HG03565 (cell line): Measurements from ENCODE around the gene ANAPC16.
"Not testable (repeated sequence)": the region's sequence is repeated elsewhere in the genome, so short reads cannot be mapped to it uniquely, and the experiment has no call there.

Experiments
- ATAC-seq: cut with Tn5 transposase; IDR thresholded peaks from one replicate; pipeline ENCODE4 v1.9.1; 2021; ENCODE audit warnings: mild to moderate bottlenecking, moderate library complexity; ENCODE audit not compliant: unreplicated experiment

ANAPC16 gene

DNA sequence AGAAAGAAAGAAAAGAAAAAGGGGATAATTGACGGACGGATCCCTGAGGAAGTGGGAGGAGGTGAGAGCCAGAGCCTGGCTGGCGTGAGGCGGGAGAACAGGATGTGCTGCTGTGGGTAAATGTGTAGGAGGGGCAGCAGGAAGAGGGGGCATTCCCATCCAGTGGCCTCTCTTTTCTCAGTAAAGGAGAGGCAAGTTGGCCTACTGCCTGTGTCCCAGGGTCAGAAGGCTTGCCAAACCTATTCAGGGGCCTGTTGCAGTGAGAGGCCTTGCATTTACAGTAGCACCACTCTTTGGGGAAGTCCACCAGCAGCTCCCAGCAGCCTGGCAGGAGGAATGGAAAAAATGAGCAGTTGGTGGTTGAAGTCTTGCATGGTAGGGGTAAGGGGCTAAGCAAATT is 26.9 kb downstream of the ANAPC16 start:
- ATAC-seq = no peak

DNA sequence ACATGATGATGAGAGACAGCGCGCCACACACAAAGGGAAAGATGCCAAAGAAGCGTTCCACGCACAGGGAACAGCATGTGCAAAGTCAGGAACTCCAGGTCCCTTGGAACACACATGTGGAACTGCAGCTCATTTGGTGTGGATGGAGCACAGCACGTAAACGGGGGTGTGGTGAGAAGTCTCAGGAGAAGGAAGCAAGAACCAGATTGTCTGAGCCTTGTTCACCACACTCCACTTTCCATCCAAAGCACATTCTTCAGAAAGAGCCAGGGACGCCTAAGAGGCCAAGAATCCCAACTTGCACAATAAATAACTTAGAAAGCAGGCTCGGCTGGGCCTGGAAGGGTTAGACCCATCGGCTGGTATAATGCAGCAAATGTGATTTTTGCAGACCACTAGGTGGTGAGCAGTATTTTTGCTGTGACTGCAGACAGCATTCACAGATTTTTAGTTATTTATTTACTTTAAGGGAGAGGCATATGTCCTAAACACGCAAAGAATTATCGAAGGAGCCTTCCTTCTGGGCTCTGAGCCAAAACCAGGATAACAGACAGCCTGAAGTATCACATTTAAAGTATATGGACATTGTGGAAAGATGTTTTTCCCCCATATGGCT is 28.1 kb downstream of the ANAPC16 start:
- no peak for ATAC-seq

DNA sequence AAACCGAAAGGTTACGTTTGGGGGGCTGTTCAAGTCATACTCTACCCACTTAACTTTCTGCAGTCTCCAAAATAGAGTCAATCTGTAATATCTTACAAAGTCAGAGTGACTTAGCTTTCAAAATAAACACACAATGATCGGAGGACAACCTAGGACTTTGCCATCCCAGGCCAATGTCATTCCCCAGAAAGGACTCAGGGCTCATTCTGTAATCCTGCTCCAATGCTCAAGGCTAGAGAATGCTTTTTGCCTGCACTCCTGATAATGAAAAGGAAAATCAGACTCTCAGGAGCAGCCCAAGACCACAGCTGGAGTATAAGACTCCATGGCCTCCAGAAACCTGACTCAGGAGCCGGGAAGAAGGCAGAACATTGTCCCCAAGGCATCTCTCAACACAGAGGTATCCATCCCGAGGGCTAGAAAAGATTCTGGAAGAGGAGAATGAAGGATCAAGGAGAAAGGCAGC is 28.8 kb downstream of the ANAPC16 start:
- no peak for ATAC-seq

GRCh38 chr10:72245949-72246525 is 30.2 kb downstream of the ANAPC16 start:
- no peak for ATAC-seq

- peak; percentile 65 for ATAC-seq
These were observed 32.8 kb downstream of the ANAPC16 start for GRCh38 chr10:72248468-72249151.

DNA sequence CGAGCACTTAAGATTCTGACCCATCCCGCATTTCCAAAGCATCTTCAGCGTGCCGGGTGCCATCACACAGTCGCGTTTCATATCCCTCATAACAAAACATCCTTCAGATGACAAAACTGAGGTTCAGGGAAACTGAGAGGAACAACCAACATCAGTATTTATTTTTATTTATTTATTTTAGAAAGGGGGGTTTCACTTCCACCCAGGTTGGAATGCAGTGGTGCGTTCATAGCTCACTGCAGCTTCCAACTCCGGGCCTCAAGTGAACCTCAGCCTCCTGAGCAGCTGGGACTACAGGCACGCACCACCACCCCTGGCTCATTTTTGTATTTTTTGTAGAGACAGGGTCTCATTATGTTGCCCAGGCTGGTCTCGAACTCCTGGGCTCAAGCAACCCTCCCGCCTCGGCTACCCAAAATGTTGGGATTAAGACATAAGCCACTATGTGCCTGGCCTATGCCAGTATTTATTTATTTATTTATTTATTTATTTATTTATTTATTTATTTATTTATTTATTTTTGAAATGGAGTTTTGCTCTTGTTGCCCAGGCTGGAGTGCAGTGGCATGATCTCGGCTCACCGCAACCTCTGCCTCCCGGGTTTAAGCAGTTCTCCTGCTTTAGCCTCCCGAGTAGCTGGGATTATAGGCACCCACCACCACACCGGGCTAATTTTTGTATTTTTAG is 33.5 kb downstream of the ANAPC16 start:
- ATAC-seq = not testable (repeated sequence)

DNA sequence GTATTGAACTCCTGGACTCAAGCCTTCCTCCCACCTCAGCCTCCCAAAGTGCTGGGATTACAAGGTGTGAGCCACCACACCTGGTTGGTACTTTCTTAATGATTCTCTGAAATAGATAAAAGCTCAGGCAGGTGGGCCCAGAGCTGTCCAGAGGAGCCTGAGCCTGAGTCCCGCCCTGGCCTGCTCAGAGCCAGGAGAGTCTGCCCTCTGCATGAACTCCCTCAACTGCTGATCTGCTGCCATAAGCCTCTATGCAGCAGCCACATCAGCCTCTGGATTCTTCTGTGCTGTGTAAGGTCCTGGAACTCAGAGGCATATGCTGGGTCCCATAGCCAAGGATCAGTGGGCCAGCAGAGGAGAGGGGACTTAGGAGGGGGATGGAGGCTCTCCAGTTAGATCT is 34.9 kb downstream of the ANAPC16 start:
- ATAC-seq = no peak

GRCh38 chr10:72251635-72252034 is 35.8 kb downstream of the ANAPC16 start:
- no peak for ATAC-seq

DNA sequence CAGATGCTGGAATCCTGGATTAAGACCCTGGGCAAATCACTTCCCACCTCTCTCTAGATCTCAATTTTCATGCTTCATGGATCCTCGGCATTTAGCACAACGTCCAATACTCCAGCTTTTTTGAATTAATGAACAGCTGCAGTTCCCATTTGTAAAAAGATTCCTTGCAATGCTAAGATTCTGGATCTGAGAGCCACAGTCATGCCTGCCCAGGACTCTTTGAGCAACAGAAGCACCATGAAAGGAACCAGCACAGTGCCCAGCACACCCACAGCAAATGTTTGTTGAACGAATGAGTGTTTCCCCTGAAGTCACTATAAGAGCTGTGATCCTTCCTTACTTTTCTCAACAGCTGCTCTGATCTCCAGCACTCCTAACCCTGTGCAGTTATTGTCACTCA is 37.2 kb downstream of the ANAPC16 start:
- ATAC-seq = no peak

DNA sequence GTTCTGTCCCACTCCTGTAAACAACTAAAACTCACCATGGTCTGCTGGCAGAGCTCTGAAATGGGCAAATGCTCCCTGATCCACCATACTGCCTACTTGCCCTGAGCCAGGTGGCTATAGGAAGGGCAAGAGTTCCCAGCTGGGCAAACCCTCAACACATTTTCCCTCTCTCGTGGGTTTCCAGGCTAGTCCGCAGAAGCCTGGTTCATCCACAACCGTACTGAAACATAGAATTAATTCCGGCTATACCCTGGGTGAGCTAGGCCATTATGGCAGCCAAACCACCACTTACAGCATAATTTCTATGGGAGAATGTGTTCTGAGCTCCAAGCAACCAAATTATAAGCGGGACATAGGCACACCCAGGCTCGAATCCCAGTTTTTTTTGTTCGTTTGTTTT is 37.8 kb downstream of the ANAPC16 start:
- no peak for ATAC-seq

DNA sequence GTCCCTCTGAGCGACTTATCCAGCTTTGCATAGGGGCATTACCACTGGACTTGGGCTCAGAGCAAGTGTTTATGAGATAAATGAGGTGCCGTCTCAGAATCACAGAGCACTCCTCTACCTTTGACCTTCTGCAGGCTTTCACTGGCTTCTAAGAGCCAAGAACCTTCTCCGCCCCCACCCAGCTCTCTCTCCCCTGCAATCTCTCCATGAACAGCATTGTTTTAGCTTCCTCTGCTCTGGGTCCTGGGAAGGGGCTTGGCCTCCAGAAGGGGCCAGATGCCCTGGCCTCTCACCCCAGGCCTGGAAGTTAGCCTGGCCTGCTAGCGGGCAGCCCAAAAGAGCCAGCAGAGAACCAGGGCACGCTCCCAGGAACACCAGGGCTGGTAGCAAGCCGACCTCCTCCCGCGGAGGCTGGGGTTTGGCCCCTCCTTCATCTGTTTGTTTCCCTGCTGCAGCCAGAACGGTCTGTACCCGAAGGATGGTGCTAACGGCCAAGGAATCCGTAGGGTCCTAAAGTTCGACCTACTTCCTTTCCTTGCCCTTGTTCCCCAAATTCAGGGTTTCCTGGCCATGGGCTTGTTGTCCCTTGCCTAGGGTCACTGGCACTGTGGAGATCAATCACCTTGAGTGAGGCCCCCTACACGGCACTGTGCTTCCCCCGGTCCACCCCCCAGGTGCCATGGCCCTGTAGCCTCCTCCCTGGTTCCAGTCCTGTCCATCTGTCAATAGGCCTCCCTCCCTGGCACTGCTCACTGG is 39.2 kb downstream of the ANAPC16 start:
- ATAC-seq = no peak

GRCh38 chr10:72255977-72256729 is 40.3 kb downstream of the ANAPC16 start:
- no peak for ATAC-seq

DNA sequence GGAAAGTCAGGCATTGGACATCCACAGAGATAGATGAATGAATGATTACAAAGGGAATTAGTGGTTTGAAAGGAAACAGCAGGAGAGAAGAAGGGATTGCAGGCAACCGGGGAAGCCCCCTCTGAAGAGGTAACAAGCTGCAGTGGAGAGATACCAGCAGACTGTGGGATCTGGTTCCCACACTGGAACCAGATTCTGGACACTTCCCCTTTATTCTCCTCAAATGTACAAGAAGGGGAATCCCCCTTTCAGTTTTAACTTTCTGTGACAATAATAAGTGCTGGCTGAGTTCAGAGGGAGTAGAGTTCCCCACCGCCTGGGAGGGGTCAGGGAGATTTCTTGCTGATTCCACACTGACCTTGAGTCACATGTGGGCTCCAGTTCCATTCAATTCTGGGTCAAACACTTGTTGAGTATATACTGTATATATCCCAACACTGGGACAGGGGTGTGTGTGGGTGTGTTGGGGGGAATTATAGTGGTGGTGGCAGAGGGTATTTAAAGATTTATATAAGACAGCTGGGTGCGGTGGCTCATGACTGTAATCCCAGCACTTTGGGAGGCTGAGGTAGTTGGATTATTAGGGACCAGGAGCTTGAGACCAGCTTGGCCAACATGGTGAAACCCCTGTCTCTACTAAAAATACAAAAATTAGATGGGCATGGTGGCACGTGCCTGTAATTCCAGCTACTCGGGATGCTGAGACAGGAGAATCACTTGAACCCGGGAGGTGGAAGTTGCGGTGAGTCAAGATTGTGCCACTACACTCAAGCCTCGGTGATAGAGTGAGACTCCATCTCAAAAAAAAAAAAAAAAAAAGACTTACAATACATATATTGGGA is 41.5 kb downstream of the ANAPC16 start:
- ATAC-seq = peak; percentile 25

DNA sequence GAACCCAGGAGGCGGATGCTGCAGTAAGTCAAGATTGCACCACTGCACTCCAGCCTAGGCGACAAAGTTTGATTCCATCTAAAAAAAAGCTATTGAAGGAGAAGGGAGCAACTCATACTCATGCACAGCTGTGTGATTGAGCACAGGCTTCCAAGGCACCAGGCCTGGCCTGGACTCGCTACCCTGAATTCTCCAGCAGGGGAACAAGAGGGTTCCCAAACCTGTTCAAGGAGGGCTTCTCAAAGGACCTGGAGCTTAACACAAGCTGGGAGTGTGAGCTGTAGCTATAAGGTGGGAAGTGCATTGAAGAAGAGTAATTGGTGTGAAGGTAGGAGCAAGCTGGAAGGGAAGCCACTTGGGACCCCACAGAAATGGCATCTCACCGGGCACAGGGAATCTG is 42.8 kb downstream of the ANAPC16 start:
- no peak for ATAC-seq

DNA sequence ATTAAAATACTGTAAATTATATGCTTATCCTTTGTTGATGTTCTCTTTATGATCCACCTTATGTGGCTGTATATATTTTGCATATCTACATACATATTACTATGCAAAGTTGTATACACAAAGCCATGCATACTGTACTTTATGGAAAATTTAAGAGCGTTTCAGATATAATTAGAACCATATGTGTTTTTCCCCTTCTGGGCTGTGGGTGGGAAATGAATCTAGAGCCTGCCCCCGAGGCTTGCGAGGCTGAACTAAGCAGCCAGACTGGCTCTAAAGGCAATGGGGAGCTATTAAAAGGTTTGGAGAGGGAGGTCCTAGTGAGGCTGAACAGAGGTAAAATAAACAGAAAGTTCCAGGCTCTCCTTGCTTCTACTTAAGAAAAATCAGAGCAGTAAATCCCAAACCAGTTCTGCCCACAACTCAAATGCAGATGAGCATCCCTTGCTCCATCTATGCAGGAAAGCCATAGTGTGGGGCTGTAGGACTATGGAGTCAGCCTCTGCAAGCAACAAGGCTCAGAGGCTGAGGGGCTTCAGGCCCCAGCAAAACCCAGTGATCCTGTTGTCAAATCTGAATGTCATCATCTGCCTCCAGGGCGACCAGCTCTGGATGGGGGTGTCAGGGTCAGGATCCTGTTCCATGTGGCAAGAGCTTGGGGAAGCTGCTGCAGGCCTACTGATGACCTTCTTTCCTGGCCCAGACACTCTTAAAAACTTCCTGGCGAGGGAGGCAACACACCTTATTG is 43.9 kb downstream of the ANAPC16 start:
- no peak for ATAC-seq

DNA sequence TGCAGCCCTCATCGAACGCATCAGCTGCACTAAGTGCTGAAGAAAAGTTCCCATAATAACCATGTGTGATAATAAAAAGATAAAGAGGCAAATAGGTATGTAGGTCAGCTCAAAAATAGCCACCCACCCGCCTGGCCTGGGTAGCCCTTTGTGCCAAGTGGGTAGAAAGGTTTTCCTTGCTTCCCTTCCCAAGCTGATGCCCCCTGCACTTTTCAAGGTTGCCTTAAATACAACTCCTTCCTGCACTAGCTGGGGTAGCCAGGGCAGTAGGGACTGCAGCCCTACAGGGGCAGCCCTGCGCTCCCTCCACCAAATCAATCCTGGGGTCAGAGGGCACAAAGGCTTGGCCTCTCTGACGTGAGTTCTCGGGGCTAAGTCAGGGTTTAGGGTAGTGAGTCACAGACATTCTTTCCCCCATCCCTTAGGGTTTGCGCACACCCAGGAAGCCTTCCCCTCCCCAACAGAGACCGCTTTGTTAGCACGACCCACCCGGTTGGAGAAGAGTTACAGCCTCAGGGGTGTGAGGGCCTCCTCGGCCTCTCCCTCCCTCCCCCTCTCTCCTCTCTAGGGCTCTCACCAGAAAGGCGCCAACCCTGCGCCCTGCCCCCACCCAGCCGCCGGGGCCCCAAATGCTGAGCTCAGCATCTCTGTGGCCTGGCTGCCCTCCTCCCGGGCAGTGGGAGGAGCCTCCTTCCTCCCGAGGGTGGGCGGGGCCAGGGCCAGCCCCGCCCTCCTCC is 44.6 kb downstream of the ANAPC16 start:
- ATAC-seq = peak; percentile 44

- ATAC-seq = peak; percentile 46
These were observed 45.4 kb downstream of the ANAPC16 start for GRCh38 chr10:72260976-72261783.
